HFFc6 (cell line): ENCODE results near the gene PLD1. TPM values are rescaled to one million over a fixed set of nuclear protein-coding genes. Genes with fewer than 3 reads are reported as not detected.

Experiments
- DNase-seq: peaks from one replicate; pipeline ENCODE4 v3.0.0-alpha.2; 2018
- H3K27ac Mint-ChIP-seq: 2 replicates; pipeline ENCODE4 v1.8.0; 2020; ENCODE audit warnings: mild to moderate bottlenecking, mixed read lengths
- H3K27me3 Mint-ChIP-seq: 2 replicates; pipeline ENCODE4 v1.8.0; 2021; ENCODE audit warnings: mild to moderate bottlenecking, moderate library complexity, mixed read lengths; ENCODE audit not compliant: insufficient read depth
- H3K36me3 Mint-ChIP-seq: 2 replicates; pipeline ENCODE4 v1.8.0; 2021; ENCODE audit warnings: low read depth, mixed read lengths
- H3K4me1 Mint-ChIP-seq: 2 replicates; pipeline ENCODE4 v1.8.0; 2020; ENCODE audit warnings: low read depth, mixed read lengths
- H3K4me3 Mint-ChIP-seq: 2 replicates; pipeline ENCODE4 v1.8.0; 2020; ENCODE audit warnings: mild to moderate bottlenecking, moderate library complexity, mixed read lengths
- H3K9me3 Mint-ChIP-seq: 2 replicates; pipeline ENCODE4 v1.8.0; 2020; ENCODE audit warnings: mild to moderate bottlenecking, mixed read lengths
- total RNA-seq, 6 experiments: library from RNA; stranded (reverse); fragmentation: NEBNext Ultra II Directional; extraction: Animal tissue kit (Norgen Biotek cat#: 25700); gene quantifications; 2 replicates in 1 of 6; 3 replicates in 5 of 6; pipeline ENCODE4 v1.2.3, GENCODE V29; 2021
- TF ChIP-seq, protein P1 (sequence below): fragments of 200-600 bp; sonication (generic); IDR thresholded peaks from 2 replicates; pipeline ENCODE4 v1.5.0; 2021; ENCODE audit warnings: antibody characterized with exemption, mild to moderate bottlenecking

The PLD1 gene
- total RNA-seq, 6 experiments from 2014 or later: 4.1 to 6.0 (median 5.3) TPM

GRCh38 chr3:171774521-171774920, 35.8 kb downstream of the PLD1 start:
- Mint-ChIP-seq H3K27ac (no peak overlapping the region), H3K4me3 (no peak overlapping the region), H3K9me3 (no peaks in the 10 kb centered on the region), H3K4me1 (peaks cover 20% of the 10 kb centered on the region), H3K36me3 (no peaks in the 10 kb centered on the region), H3K27me3 (no peaks in the 10 kb centered on the region)
- TF ChIP-seq, protein P1, sequence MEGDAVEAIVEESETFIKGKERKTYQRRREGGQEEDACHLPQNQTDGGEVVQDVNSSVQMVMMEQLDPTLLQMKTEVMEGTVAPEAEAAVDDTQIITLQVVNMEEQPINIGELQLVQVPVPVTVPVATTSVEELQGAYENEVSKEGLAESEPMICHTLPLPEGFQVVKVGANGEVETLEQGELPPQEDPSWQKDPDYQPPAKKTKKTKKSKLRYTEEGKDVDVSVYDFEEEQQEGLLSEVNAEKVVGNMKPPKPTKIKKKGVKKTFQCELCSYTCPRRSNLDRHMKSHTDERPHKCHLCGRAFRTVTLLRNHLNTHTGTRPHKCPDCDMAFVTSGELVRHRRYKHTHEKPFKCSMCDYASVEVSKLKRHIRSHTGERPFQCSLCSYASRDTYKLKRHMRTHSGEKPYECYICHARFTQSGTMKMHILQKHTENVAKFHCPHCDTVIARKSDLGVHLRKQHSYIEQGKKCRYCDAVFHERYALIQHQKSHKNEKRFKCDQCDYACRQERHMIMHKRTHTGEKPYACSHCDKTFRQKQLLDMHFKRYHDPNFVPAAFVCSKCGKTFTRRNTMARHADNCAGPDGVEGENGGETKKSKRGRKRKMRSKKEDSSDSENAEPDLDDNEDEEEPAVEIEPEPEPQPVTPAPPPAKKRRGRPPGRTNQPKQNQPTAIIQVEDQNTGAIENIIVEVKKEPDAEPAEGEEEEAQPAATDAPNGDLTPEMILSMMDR: no peak
- DNase-seq: no peak

DNA sequence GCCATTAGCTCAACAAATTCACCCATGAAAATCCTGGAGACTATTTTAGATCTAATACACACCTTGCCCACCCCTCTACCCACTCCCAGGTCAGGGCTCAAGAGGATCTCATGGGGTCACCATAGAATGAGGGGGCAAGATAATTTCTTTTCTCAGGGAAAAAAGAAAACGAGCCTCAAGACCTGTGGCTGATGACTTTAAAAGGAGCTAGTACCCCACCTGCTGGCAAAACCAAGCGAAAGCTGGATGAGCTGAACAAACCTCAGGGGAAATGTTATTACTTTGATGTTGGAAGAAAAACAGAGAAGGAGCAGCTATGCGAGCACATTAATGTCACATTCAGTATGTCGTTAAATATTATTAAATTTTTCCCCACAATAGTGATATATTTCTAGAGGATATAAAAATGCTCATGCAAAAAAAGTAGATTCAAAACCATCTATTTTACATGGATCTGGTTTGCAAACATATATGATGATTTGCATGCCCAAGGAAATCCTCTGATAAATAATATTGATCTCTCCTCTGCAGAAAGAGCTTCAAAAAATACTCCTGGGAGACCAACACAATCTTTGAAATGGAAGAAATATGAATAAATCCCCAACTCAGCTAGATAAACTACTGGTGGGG, 37.7 kb downstream of the PLD1 start:
- Mint-ChIP-seq H3K9me3 (no peaks in the 10 kb centered on the region), H3K27ac (no peak overlapping the region), H3K27me3 (no peaks in the 10 kb centered on the region), H3K4me3 (no peak overlapping the region), H3K4me1 (peaks cover 20% of the 10 kb centered on the region), H3K36me3 (no peaks in the 10 kb centered on the region)
- TF ChIP-seq, protein P1: peak; percentile 88
- peak; percentile 60 for DNase-seq

GRCh38 chr3:171770689-171771620, 39.3 kb downstream of the PLD1 start:
- Mint-ChIP-seq H3K36me3 (no peaks in the 10 kb centered on the region), H3K4me1 (peaks cover 20% of the 10 kb centered on the region), H3K27me3 (no peaks in the 10 kb centered on the region), H3K4me3 (peak overlapping the region; percentile 95), H3K27ac (peak overlapping the region; percentile 88), H3K9me3 (no peaks in the 10 kb centered on the region)
- TF ChIP-seq, protein P1: no peak
- DNase-seq: peak; percentile 70

- no peak overlapping the region for H3K4me3 Mint-ChIP-seq
- peaks cover 20% of the 10 kb centered on the region for H3K4me1 Mint-ChIP-seq
- TF ChIP-seq, protein P1: no peak
- H3K9me3 Mint-ChIP-seq: no peaks in the 10 kb centered on the region
- no peaks in the 10 kb centered on the region for H3K36me3 Mint-ChIP-seq
- no peak for DNase-seq
- H3K27me3 Mint-ChIP-seq: no peaks in the 10 kb centered on the region
- H3K27ac Mint-ChIP-seq: no peak overlapping the region
Observed at GRCh38 chr3:171769461-171769860, 40.8 kb downstream of the PLD1 start.

DNA sequence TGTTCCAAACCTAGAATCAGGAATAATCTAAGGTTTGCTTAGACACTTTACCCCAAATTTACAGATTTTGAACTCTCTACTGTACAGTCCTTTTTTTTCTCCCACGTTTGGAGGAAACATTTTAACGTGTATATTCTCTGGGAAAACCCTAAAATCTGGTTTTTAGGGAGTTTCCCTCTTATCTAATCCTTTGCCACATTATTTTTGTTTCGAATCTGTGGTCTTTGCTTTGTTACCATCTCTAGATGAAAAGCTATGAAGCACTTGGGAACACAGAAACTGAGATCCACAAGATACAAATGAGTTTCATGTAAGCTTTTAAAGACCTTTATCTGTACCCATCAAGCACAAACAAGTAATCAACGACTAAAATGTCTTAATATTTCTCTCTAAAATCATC, 41.3 kb downstream of the PLD1 start:
- H3K4me1 Mint-ChIP-seq: peaks cover 20% of the 10 kb centered on the region

More for the DNA sequence above, 41.3 kb downstream of the PLD1 start:
- TF ChIP-seq, protein P1: no peak
- Mint-ChIP-seq H3K4me3 (no peak overlapping the region), H3K27ac (no peak overlapping the region), H3K36me3 (no peaks in the 10 kb centered on the region), H3K27me3 (no peaks in the 10 kb centered on the region), H3K9me3 (no peaks in the 10 kb centered on the region)
- no peak for DNase-seq
